Measurements from ENCODE around the gene COX6A2.

- TF ChIP-seq POLR2AphosphoS5 (IDR thresholded peaks at IDR 0.05; ENCODE audit: low read depth, low read length): no peak
- TF ChIP-seq SMC3 (IDR thresholded peaks at IDR 0.05; ENCODE audit: low read depth, low read length): no peak
- TF ChIP-seq RAD21 (IDR thresholded peaks at IDR 0.05; ENCODE audit: low read length): no peak
- TF ChIP-seq, protein P1, sequence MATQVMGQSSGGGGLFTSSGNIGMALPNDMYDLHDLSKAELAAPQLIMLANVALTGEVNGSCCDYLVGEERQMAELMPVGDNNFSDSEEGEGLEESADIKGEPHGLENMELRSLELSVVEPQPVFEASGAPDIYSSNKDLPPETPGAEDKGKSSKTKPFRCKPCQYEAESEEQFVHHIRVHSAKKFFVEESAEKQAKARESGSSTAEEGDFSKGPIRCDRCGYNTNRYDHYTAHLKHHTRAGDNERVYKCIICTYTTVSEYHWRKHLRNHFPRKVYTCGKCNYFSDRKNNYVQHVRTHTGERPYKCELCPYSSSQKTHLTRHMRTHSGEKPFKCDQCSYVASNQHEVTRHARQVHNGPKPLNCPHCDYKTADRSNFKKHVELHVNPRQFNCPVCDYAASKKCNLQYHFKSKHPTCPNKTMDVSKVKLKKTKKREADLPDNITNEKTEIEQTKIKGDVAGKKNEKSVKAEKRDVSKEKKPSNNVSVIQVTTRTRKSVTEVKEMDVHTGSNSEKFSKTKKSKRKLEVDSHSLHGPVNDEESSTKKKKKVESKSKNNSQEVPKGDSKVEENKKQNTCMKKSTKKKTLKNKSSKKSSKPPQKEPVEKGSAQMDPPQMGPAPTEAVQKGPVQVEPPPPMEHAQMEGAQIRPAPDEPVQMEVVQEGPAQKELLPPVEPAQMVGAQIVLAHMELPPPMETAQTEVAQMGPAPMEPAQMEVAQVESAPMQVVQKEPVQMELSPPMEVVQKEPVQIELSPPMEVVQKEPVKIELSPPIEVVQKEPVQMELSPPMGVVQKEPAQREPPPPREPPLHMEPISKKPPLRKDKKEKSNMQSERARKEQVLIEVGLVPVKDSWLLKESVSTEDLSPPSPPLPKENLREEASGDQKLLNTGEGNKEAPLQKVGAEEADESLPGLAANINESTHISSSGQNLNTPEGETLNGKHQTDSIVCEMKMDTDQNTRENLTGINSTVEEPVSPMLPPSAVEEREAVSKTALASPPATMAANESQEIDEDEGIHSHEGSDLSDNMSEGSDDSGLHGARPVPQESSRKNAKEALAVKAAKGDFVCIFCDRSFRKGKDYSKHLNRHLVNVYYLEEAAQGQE (IDR thresholded peaks at IDR 0.05; ENCODE audit: low read depth, low read length): no peak
- TF ChIP-seq TAF1 (IDR thresholded peaks at IDR 0.05; ENCODE audit: borderline replicate concordance, low read depth, low read length): no peak
- no peak for TF ChIP-seq CTCF (IDR thresholded peaks at IDR 0.05)
- TF ChIP-seq USF2 (IDR thresholded peaks at IDR 0.05; ENCODE audit: borderline replicate concordance, low read depth, low read length): no peak
- no peak for TF ChIP-seq EP300 (IDR thresholded peaks at IDR 0.05; ENCODE audit: borderline replicate concordance in 1 of 2, low read depth in 1 of 2, low read length in 1 of 2)
Measured at GRCh38 chr16:31440516-31441184, 12.5 kb upstream of the COX6A2 start.
